Activated CD4-positive, alpha-beta T cell treated with anti-CD3 and anti-CD28 coated beads, Interleukin-10, Interleukin-2, amounts not matched to agents 100 ng/mL and 50 ng/mL, durations not matched to agents 16 hours and 8 hours (primary cell): ENCODE data around the gene FERMT3.
"Not testable (repeated sequence)": the region's sequence is repeated elsewhere in the genome, so short reads cannot be mapped to it uniquely, and the experiment has no call there.

Source experiments
- DNase-seq: peaks from one replicate; pipeline ENCODE4 v3.0.0-alpha.2; 2020

FERMT3 gene

GRCh38 chr11:64206457-64207255 is at the start of gene FERMT3:
TSS of gene FERMT3 (plus strand) at chr11:64206721. CDS start at chr11:64207365, 644 bp downstream.
- peak; percentile 91 for DNase-seq

- no peak for DNase-seq
Measured at GRCh38 chr11:64157631-64158394, 48.7 kb upstream of the FERMT3 start.

- DNase-seq, result no peak
Measured at GRCh38 chr11:64161037-64161436, 45.5 kb upstream of the FERMT3 start.

GRCh38 chr11:64162769-64163168 is 43.8 kb upstream of the FERMT3 start:
- DNase-seq, result not testable (repeated sequence)

GRCh38 chr11:64163951-64164350 is 42.6 kb upstream of the FERMT3 start:
- no peak for DNase-seq

GRCh38 chr11:64164392-64165312 is 41.9 kb upstream of the FERMT3 start:
- no peak for DNase-seq

GRCh38 chr11:64165481-64165841 is 41.1 kb upstream of the FERMT3 start:
- DNase-seq, result peak; percentile 17

GRCh38 chr11:64165842-64166635 is 40.5 kb upstream of the FERMT3 start, which contains the start of gene MACROD1:
TSS of gene MACROD1 (minus strand) at chr11:64166113. CDS start at chr11:64165994, 119 bp downstream.
- DNase-seq, result peak; percentile 91

- DNase-seq, result no peak
Measured at GRCh38 chr11:64170419-64170818, 36.1 kb upstream of the FERMT3 start.

GRCh38 chr11:64173616-64174355 is 32.7 kb upstream of the FERMT3 start:
- DNase-seq, result no peak

GRCh38 chr11:64176751-64177150 is 29.8 kb upstream of the FERMT3 start:
- DNase-seq, result no peak

- DNase-seq, result peak; percentile 28
Measured at GRCh38 chr11:64178203-64178602, 28.3 kb upstream of the FERMT3 start.

- no peak for DNase-seq
Measured at GRCh38 chr11:64178951-64179639, 27.4 kb upstream of the FERMT3 start.

- no peak for DNase-seq
Measured at GRCh38 chr11:64180891-64181290, 25.6 kb upstream of the FERMT3 start.

- DNase-seq, result peak; percentile 65
Measured at GRCh38 chr11:64181506-64182411, 24.8 kb upstream of the FERMT3 start.

GRCh38 chr11:64183890-64184289 is 22.6 kb upstream of the FERMT3 start:
- DNase-seq, result no peak

- no peak for DNase-seq
Measured at GRCh38 chr11:64185175-64185692, 21.3 kb upstream of the FERMT3 start.

GRCh38 chr11:64185693-64186491 is 20.6 kb upstream of the FERMT3 start, which contains the start of gene STIP1:
TSS of gene STIP1 (plus strand) at chr11:64186171. CDS start at chr11:64186262, 91 bp downstream.
- DNase-seq, result peak; percentile 100
